Nephron progenitor cell (in vitro differentiated cells): ENCODE measurements around the gene ADGRE3.

ENCODE experiments used
- DNase-seq: peaks from one replicate; pipeline ENCODE4 v3.0.0; 2021
- H3K27ac Mint-ChIP-seq: 2 replicates; pipeline ENCODE4 v1.8.0; 2021; ENCODE audit warnings: mild to moderate bottlenecking, moderate library complexity, mixed read lengths
- H3K27me3 Mint-ChIP-seq: 2 replicates; pipeline ENCODE4 v1.8.0; 2021; ENCODE audit warnings: mild to moderate bottlenecking, low read depth, mixed read lengths; ENCODE audit not compliant: poor library complexity
- H3K36me3 Mint-ChIP-seq: 2 replicates; pipeline ENCODE4 v1.8.0; 2021; ENCODE audit warnings: low read depth, mixed read lengths
- H3K4me1 Mint-ChIP-seq: 2 replicates; pipeline ENCODE4 v1.8.0; 2021; ENCODE audit warnings: mixed read lengths
- H3K4me3 Mint-ChIP-seq: 2 replicates; pipeline ENCODE4 v1.8.0; 2021; ENCODE audit warnings: mild to moderate bottlenecking, moderate library complexity, mixed read lengths
- H3K9me3 Mint-ChIP-seq: 2 replicates; pipeline ENCODE4 v1.8.0; 2021; ENCODE audit warnings: mild to moderate bottlenecking, moderate library complexity, mixed read lengths
- CTCF ChIP-seq: fragments of 200-600 bp; sonication (generic); IDR thresholded peaks from 2 replicates; pipeline ENCODE4 v1.5.0; 2021; ENCODE audit warnings: antibody characterized with exemption

ADGRE3 gene

DNA sequence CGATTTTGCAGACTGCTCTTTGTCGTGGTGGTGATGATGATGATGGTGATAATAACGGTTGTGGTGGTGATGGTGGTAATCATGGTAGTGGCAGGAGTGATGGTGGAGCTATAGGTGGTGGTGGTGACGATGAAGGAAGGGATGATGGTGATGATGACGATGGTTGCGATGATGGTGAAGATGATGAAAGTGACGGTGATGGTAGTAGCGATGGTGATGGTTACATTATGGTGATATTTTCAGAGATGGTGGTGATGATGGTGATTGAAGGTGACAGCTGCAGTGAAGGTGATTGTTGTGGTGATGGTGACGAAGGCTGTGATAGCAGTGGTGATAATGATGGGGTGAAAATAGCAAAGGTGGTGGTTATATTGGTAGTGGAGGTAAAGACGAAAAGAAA, 2.1 kb upstream of the ADGRE3 start:
- Mint-ChIP-seq H3K27ac (no peak overlapping the region), H3K36me3 (no peaks in the 10 kb centered on the region), H3K4me1 (no peaks in the 10 kb centered on the region), H3K27me3 (peaks cover 7% of the 10 kb centered on the region), H3K9me3 (peaks cover 11% of the 10 kb centered on the region), H3K4me3 (no peak overlapping the region)
- no peak for TF ChIP-seq CTCF
- DNase-seq, result no peak

GRCh38 chr19:14673088-14673487, 1.6 kb downstream of the ADGRE3 start:
- Mint-ChIP-seq H3K4me1 (no peaks in the 10 kb centered on the region), H3K27ac (no peak overlapping the region), H3K27me3 (peaks cover 22% of the 10 kb centered on the region), H3K4me3 (no peak overlapping the region), H3K9me3 (peaks cover 30% of the 10 kb centered on the region), H3K36me3 (no peaks in the 10 kb centered on the region)
- no peak for DNase-seq
- no peak for TF ChIP-seq CTCF

DNA sequence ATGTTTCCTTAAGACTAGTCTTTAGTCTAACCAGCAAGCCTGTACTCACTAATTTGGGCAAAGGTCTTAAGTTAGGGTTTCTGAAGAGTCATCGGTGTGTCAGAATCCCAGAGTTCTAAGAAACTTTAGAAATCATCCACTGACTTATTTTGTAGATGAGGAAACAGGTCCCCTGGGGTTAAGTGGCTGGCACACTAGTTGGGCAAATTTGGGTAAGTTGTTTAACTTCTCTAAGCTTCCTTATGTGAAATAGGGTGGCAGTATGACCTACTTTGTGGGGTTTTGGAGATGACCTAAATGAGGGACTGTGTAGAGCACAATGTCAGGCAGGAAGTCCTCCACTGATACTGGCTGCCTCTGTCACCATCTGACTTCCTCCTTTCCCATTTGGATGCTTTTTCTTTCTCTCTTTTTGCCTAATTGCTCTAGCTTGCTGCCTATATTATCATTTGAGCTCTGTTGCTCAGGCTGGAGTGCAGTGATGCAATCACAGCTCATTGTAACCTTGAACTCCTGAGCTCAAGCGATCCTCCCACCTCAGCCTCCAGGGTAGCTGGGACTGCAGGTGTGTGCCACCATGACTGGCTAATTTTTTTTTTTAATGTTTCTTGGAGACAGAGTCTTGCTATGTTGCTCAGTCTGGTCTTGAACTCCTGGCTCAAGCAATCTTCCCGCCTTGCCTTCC, 2.3 kb downstream of the ADGRE3 start:
- peaks cover 24% of the 10 kb centered on the region for H3K27me3 Mint-ChIP-seq
- H3K4me1 Mint-ChIP-seq, result no peaks in the 10 kb centered on the region
- TF ChIP-seq CTCF, result no peak
- H3K36me3 Mint-ChIP-seq, result no peaks in the 10 kb centered on the region
- no peak overlapping the region for H3K4me3 Mint-ChIP-seq
- DNase-seq, result no peak
- H3K27ac Mint-ChIP-seq, result no peak overlapping the region
- H3K9me3 Mint-ChIP-seq, result peaks cover 30% of the 10 kb centered on the region

GRCh38 chr19:14670408-14670807, 4.2 kb downstream of the ADGRE3 start:
- Mint-ChIP-seq H3K27me3 (peaks cover 21% of the 10 kb centered on the region), H3K4me3 (no peak overlapping the region), H3K9me3 (peaks cover 34% of the 10 kb centered on the region), H3K36me3 (no peaks in the 10 kb centered on the region), H3K27ac (no peak overlapping the region), H3K4me1 (no peaks in the 10 kb centered on the region)
- no peak for TF ChIP-seq CTCF
- DNase-seq, result no peak

GRCh38 chr19:14669940-14670339, 4.7 kb downstream of the ADGRE3 start:
- TF ChIP-seq CTCF, result no peak
- no peak overlapping the region for H3K4me3 Mint-ChIP-seq
- DNase-seq, result no peak
- H3K4me1 Mint-ChIP-seq, result no peaks in the 10 kb centered on the region
- H3K9me3 Mint-ChIP-seq, result peaks cover 34% of the 10 kb centered on the region
- H3K27me3 Mint-ChIP-seq, result peaks cover 21% of the 10 kb centered on the region
- no peak overlapping the region for H3K27ac Mint-ChIP-seq
- H3K36me3 Mint-ChIP-seq, result no peaks in the 10 kb centered on the region

DNA sequence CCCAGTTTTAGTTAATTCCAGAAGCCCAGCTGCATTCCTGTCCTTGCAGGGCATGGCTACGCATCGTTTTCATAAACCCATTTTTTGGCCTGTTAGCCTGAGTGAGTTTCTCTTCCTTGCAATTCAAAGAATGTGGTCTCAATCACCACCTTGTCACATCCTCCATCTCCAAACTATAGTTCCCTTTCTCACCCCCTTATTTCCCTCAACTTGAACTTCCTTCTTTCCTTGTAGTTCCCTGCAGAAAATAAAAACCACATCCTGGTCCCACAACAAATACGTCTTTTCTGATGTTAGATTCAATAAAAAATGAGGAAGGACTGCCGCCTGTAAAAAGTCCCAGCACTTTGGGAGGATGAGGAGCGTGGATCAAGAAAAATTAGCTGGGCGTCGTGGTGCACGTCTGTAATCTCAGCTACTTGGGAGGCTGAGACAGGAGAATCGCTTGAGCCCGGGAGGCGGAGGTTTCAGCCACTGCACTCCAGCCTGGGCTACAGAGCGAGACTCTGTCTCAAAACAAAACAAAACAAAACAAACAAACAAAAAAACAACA, 13.2 kb downstream of the ADGRE3 start:
- no peaks in the 10 kb centered on the region for H3K36me3 Mint-ChIP-seq
- DNase-seq, result no peak
- H3K4me1 Mint-ChIP-seq, result no peaks in the 10 kb centered on the region
- peaks cover 31% of the 10 kb centered on the region for H3K9me3 Mint-ChIP-seq
- TF ChIP-seq CTCF, result no peak
- no peak overlapping the region for H3K27ac Mint-ChIP-seq
- peaks cover 11% of the 10 kb centered on the region for H3K27me3 Mint-ChIP-seq
- H3K4me3 Mint-ChIP-seq, result no peak overlapping the region
